ENCODE data around the gene TLR5. TPM values are rescaled to one million over a fixed set of nuclear protein-coding genes. Genes with fewer than 3 reads are reported as not detected.
"Not testable (repeated sequence)": the region's sequence is repeated elsewhere in the genome, so short reads cannot be mapped to it uniquely, and the experiment has no call there.

The TLR5 gene
- polyA plus RNA-seq, 1 donor from 2014 or later: not detected

- no peak overlapping the region for H2AFZ ChIP-seq (ENCODE audit: low read depth, low read length)
- H3K79me2 ChIP-seq (replicated peaks; ENCODE audit: insufficient read depth, low read length): no peaks in the 10 kb centered on the region
- no peaks in the 10 kb centered on the region for H3F3A ChIP-seq (ENCODE audit: insufficient read depth, low read length, poor library complexity, severe bottlenecking)
- no peak overlapping the region for H3K4me2 ChIP-seq (ENCODE audit: low read length)
- H4K20me1 ChIP-seq (ENCODE audit: insufficient read depth): no peaks in the 10 kb centered on the region
- H3K4me3 ChIP-seq (ENCODE audit: low read length): no peak overlapping the region
- no peak overlapping the region for H3K9ac ChIP-seq (ENCODE audit: low read length)
- H3K27ac ChIP-seq (ENCODE audit: low read length): no peak overlapping the region
- no peaks in the 10 kb centered on the region for H3K9me3 ChIP-seq (ENCODE audit: low read length)
- no peaks in the 10 kb centered on the region for H3K36me3 ChIP-seq (ENCODE audit: insufficient read depth, low read length)
- H3K9me2 ChIP-seq (ENCODE audit: insufficient read depth, low read length): no peaks in the 10 kb centered on the region
- H3K27me3 ChIP-seq (ENCODE audit: insufficient read depth, low read depth, low read length): no peaks in the 10 kb centered on the region
- no peak for TF ChIP-seq EZH2 (IDR thresholded peaks at IDR 0.05; ENCODE audit: borderline replicate concordance, insufficient read depth, low read length, poor library complexity, severe bottlenecking)
- no peak for TF ChIP-seq RAD21 (conservative IDR thresholded peaks at IDR 0.05)
- no peak for TF ChIP-seq POLR2AphosphoS5 (IDR thresholded peaks at IDR 0.05)
- no peak for TF ChIP-seq TAF1 (IDR thresholded peaks at IDR 0.05; ENCODE audit: low read depth)
- TF ChIP-seq SMC3 (conservative IDR thresholded peaks at IDR 0.05; ENCODE audit: poor library complexity): no peak
- no peak for TF ChIP-seq MXI1 (conservative IDR thresholded peaks at IDR 0.05; ENCODE audit: poor library complexity, severe bottlenecking)
- no peak for TF ChIP-seq EP300 (conservative IDR thresholded peaks at IDR 0.05; ENCODE audit: poor library complexity, severe bottlenecking)
These were observed 32.6 kb upstream of the TLR5 start for GRCh38 chr1:223175633-223176032.

DNA sequence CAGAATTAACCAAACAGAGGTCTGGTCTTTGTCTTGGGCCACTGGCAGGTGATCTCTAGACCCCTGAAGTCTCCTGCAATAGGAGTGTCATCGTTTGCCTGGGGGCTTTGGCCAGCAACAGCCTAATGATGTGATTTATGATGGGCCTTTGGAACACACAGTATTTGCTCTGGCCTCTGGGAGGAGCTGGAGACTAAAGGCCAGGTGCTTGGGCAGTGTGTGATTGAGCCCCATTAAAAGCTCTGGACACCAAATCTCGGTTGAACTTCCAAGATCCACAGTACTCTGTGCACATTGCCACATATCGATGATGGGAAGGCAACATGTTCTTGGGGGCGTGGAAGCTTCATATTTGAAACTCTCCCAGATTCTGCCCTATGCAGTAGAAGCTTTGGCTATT is 32.0 kb upstream of the TLR5 start:
- Histone ChIP-seq H3K9me3 (ENCODE audit: low read length) (no peaks in the 10 kb centered on the region), H4K20me1 (ENCODE audit: insufficient read depth) (no peaks in the 10 kb centered on the region), H3K4me3 (ENCODE audit: low read length) (no peak overlapping the region), H2AFZ (ENCODE audit: low read depth, low read length) (no peak overlapping the region), H3K36me3 (ENCODE audit: insufficient read depth, low read length) (no peaks in the 10 kb centered on the region), H3K79me2 (replicated peaks; ENCODE audit: insufficient read depth, low read length) (no peaks in the 10 kb centered on the region), H3K9ac (ENCODE audit: low read length) (no peak overlapping the region), H3K9me2 (ENCODE audit: insufficient read depth, low read length) (no peaks in the 10 kb centered on the region), H3F3A (ENCODE audit: insufficient read depth, low read length, poor library complexity, severe bottlenecking) (no peaks in the 10 kb centered on the region), H3K27me3 (ENCODE audit: insufficient read depth, low read depth, low read length) (no peaks in the 10 kb centered on the region), H3K27ac (ENCODE audit: low read length) (no peak overlapping the region), H3K4me2 (ENCODE audit: low read length) (no peak overlapping the region)
- TF ChIP-seq EP300 (conservative IDR thresholded peaks at IDR 0.05; ENCODE audit: poor library complexity, severe bottlenecking) (no peak), MXI1 (conservative IDR thresholded peaks at IDR 0.05; ENCODE audit: poor library complexity, severe bottlenecking) (no peak), POLR2AphosphoS5 (IDR thresholded peaks at IDR 0.05) (no peak), SMC3 (conservative IDR thresholded peaks at IDR 0.05; ENCODE audit: poor library complexity) (no peak), EZH2 (IDR thresholded peaks at IDR 0.05; ENCODE audit: borderline replicate concordance, insufficient read depth, low read length, poor library complexity, severe bottlenecking) (no peak), REST (IDR thresholded peaks at IDR 0.05; ENCODE audit: borderline replicate concordance) (no peak)

DNA sequence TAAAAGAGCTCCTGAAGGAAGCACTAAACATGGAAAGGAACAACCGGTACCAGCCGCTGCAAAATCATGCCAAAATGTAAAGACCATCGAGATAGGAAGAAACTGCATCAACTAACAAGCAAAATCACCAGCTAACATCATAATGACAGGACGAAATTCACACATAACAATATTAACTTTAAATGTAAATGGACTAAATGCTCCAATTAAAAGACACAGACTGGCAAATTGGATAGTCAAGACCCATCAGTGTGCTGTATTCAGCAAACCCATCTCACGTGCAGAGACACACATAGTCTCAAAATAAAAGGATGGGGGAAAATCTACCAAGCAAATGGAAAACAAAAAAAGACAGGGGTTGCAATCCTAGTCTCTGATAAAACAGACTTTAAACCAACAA is 26.4 kb upstream of the TLR5 start:
- H3K36me3 ChIP-seq (ENCODE audit: insufficient read depth, low read length); H3K9ac ChIP-seq (ENCODE audit: low read length); H3K4me3 ChIP-seq (ENCODE audit: low read length); H3K9me3 ChIP-seq (ENCODE audit: low read length); H3F3A ChIP-seq (ENCODE audit: insufficient read depth, low read length, poor library complexity, severe bottlenecking); H3K4me2 ChIP-seq (ENCODE audit: low read length); H3K27me3 ChIP-seq (ENCODE audit: insufficient read depth, low read depth, low read length); H2AFZ ChIP-seq (ENCODE audit: low read depth, low read length); H3K9me2 ChIP-seq (ENCODE audit: insufficient read depth, low read length); H4K20me1 ChIP-seq (ENCODE audit: insufficient read depth); H3K27ac ChIP-seq (ENCODE audit: low read length); H3K79me2 ChIP-seq (replicated peaks; ENCODE audit: insufficient read depth, low read length): not testable (repeated sequence)
